GM18907 (cell line): ENCODE results near the gene DMKN.
"Not testable (repeated sequence)": the region's sequence is repeated elsewhere in the genome, so short reads cannot be mapped to it uniquely, and the experiment has no call there.

Source experiments
- ATAC-seq: cut with Tn5 transposase; IDR thresholded peaks from one replicate; pipeline ENCODE4 v1.9.1; 2021; ENCODE audit warnings: mild to moderate bottlenecking, moderate library complexity; ENCODE audit not compliant: unreplicated experiment

DMKN gene

GRCh38 chr19:35501684-35502083 lies 11.8 kb downstream of the DMKN start:
- no peak for ATAC-seq

DNA sequence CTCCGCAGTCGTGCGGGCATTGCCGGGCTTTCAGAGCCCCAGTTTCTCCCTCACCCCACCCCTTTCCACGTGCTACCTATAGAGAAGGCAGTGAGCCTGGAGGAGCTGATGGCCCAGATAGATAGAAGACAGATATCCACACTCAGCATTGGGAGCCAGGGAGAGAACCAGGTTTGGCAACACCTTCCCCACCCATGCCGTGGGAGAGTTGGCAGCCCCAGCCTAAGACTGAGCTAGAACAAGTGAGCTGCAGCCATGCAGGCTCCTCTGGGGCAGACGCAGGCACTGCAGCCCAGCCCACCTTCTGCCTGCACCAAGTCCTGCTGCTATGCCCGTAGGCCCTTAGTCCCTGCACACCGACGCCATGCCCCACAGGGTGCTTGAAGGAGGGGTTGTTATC lies 12.8 kb downstream of the DMKN start:
- ATAC-seq = no peak

GRCh38 chr19:35498984-35499527 lies 14.4 kb downstream of the DMKN start:
- no peak for ATAC-seq

- ATAC-seq = no peak
These were observed 15.2 kb downstream of the DMKN start for GRCh38 chr19:35498220-35498619.

GRCh38 chr19:35497406-35497805 lies 16.0 kb downstream of the DMKN start:
- no peak for ATAC-seq

- no peak for ATAC-seq
These were observed 18.1 kb downstream of the DMKN start for GRCh38 chr19:35495107-35496064.

GRCh38 chr19:35493971-35494370 lies 19.5 kb downstream of the DMKN start:
- ATAC-seq = no peak

DNA sequence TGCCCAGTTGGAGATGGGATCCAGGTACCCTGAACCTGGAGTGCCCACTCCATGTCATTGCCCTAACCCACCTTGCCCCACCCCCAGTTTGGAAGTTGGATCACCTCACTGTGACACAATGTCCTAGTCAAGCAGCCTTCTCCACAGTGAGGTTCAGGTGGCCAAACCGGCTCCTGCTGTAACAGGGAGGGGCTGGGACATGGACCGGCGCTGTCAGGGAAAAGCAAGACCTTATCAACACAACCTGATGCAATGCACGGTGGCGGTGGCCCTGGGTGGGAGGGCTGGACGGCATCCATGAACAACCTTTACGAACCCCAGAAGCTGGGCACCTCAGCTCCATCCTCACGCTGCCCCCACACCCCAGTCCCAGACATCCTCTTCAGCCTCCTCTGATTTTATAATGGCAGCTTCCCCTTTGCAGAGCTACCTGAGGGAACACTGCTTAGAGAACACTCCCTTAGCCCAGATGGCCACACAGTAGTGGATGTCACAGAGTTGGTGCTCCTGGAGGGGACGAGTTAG lies 21.6 kb downstream of the DMKN start:
- no peak for ATAC-seq

DNA sequence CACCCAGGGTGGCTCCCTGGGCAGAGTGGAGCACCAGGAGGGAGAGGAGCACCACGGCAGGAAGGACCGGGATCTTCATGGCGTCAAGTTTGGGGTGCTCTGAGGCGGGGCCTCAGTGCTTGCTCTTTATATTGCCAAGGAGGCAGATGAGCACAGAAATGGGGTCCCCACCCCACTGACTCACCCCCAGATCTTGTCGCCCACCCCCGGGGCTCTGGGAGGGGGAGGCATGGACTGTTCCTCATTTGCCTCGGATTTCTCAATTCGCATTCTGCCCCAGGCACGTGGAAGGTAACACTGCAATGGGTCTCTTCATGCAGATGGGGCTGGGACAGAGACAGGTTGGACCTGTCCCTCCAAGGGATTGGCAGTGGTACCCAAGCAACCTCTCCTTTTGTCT lies 23.1 kb downstream of the DMKN start, which contains the start of gene KRTDAP:
TSS of gene KRTDAP (minus strand) at position 101 of the 400 bp plus-strand sequence. CDS start at position 79, 22 bp downstream.
- ATAC-seq = no peak

DNA sequence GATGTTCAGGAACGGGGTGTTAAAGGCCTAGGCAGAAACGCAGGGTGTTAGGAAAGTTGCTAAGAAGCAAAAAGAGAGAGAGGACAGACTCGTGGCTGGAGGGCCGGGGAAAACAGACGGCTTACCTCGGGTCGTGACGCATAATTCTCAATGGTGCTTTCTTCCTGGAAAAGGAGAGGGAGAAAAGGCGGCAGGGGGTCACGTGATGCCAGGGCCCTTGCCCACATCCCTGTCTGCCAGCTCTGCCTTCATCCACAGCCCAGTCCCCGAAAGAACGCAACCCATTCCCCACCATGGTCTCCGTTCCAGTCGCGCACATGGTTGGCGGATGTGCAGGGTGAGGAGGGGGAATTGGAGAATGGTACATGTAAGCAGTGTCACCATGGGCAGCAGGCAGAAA lies 24.8 kb downstream of the DMKN start:
- ATAC-seq = no peak

DNA sequence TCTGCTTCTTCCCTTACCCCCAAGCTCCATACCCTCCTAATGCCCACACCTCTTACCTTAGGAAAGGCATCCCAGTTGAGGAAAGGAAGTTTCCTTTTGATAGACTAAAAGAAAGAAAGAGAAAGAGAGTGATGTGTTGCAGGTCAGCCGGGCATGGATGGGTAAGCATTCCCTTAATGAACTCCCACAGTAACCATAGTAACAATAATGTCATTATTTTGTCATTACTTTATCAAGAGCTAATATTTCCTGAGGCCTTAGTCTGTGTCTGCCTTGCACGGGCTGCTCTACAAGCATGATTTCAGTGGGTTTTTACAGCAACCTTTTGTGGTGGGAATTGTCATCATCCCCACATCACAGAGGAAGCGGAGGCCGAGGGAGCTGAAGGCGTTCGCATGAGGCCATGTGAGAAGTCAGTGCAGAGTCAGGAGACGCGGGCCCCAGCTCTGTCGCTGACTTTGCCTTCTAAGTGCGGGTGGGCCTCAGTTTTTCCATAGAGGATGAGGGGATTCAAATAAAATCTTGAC lies 25.7 kb downstream of the DMKN start:
- no peak for ATAC-seq

DNA sequence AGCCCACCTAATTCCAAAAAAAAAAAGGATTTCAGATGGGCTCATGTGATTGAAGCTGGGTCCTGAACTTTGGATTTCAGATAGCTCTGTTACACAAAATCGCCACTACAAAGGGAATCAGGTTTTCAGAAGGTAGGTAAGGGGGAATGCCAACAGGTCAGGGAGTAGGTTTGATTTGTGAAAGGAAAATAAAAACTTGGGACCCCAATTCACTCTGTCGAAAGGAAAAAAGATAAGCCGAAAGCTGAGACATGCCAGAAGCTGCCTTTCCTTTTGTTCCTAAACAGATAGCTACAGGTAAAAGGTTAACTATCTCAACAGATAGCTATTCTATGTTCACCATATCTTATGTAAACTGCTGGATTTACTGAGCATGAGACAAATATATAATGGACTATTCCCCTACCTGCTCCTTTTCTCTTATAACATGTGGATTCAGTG lies 27.2 kb downstream of the DMKN start:
- ATAC-seq = no peak

DNA sequence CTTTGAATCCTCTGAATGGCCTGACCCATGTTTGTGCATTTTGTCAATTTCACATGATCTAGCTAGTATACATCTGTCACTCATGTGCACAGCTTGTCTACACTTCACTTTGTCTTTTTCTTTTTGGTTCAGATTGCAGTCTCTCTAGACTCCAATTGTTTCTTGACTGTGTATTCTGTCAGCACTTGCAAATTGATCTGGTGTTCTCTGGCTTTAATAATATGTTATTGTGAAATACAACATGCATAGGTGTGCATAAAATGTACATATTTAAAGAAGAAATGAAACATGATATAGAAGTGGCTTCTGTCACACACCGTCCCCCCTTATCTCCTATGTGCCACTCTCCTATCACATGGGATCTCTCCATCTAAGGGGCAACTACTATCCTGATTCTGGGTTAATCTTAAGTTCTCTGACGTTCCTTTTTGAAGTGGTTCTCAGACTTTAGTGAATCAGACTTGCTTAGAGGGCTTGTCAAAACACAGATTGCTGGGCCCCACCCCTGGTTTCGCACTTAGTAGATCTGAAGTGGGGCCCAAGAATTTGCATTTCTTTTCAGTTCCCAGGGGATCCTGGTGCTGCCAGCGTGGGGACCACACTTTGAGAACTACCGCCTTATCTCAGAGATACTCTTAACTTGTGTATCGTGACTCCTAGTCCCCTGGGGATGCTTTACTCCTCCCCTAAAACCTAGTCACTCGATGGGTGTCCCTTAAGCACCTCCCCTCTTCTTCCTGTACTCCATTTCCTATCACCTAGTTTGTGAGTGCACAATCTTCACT lies 29.0 kb downstream of the DMKN start:
- peak; percentile 77 for ATAC-seq

GRCh38 chr19:35483089-35483488 lies 30.4 kb downstream of the DMKN start:
- ATAC-seq = no peak

DNA sequence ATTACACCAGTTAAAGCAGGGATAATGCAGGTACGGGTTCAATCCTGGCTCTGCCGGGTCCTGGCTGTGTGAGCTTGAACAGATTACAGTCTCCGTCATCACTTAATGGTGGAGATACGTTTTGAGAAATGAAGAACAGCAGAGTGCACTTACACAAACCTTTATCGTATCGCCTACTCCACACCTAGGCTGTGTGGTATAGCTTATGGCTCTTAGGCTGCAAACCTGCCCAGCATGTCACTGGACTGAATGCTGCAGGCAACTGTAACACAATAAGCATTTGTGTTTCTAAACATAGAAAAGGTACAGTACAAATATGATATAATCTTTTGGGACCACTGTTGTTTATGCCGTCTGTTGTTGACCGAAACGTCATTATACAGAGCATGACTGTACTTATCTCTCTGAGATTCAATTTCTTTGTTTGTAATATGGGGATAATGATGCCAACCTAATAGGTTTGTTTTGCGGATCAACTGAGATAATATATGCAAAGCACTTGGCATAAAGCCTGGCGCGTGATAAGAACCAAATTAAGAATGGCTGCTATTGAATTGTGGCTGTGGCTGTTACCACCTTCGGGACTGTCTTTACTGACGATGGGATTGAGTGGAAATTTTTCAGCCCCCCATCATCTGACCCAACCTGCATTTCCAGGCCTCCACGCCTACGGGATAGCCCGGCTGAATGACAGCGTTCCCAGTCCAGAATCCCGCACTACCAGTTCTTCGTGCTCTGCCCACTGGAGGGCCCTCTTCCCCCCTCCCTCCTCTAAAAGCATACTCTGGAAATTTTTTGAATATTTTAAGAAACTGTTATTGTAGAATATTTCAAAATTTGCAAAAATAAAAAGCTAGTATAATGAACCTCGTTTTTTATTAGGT lies 34.4 kb downstream of the DMKN start:
- ATAC-seq = no peak

DNA sequence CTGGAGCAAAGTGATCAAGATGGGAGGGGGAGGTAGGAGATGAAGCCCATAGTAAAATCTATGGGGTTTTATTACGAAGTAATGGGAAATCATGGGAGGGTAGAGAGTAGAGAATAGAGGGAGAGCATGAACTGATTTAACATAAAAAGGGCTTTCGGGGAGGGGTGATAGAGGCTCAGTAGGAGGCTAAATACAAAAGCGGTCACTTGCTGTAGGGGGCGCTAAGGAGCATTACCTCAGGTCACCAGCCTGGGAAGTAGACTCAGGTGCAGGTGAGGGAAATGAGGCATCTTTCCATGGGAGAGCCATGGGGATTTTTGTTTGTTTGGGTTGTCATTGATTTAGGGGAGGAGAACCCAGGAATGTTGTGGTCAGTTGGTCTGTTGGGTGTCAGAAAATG lies 37.3 kb downstream of the DMKN start:
- ATAC-seq = no peak

DNA sequence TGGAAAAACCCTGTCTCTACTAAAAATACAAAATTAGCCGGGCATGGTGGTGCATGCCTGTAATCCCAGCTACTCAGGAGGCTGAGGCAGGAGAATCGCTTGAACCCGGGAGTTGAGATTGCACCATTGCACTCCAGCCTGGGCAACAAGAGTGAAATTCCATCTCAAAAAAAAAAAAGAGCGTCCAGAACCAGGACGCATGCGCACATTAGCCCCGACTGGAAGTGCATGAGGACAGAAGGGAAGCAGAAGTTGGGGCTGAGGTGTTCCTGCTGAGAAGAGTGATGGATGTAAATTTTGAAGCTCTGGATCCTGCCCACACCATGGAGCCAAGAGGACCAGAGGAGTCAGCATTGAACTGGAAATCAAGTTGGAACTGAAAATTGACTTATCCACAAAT lies 38.9 kb downstream of the DMKN start:
- not testable (repeated sequence) for ATAC-seq

- ATAC-seq = no peak
These were observed 39.3 kb downstream of the DMKN start for GRCh38 chr19:35474104-35474503.

DNA sequence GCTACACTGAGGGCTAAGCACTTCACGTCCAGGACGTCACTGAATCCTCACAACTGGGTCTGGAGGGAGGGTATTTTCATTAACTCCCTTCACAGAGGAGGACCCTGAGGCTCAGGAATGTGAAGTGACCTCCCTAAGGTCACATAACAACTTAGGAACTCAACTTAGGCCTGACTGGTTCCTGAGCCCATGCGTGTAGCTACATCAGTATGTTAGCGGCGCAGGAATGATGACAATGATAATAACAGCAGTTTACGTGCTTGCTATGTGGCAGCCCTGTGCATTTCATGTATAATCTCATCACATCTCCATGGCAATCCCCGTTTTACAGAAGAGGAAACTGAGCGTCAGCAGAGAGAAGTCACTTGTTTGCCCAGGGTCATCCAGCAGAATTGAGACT lies 41.5 kb downstream of the DMKN start:
- ATAC-seq = no peak

- ATAC-seq = not testable (repeated sequence)
These were observed 42.4 kb downstream of the DMKN start for GRCh38 chr19:35471075-35471474.
